ENCODE measurements around the gene PPP1R12C. TPM values are rescaled to one million over a fixed set of nuclear protein-coding genes. Genes with fewer than 3 reads are reported as not detected.
"Not testable (repeated sequence)": the region's sequence is repeated elsewhere in the genome, so short reads cannot be mapped to it uniquely, and the experiment has no call there.

PPP1R12C gene
- total and polyA plus RNA-seq, 3 donors from 2014 or later: 184 to 220 (median 206) TPM

GRCh38 chr19:55067869-55068268, 49.6 kb downstream of the PPP1R12C start:
- DNase-seq: no peak
- H3K27ac ChIP-seq: no peak overlapping the region
- no peaks in the 10 kb centered on the region for H3K36me3 ChIP-seq (ENCODE audit: low read depth, missing control alignments)
- WGBS, 2 donors: 32 to 46% methylated on average over 3 of the region's 3 CpGs
- peaks cover 2% of the 10 kb centered on the region for H3K4me1 ChIP-seq
- no peaks in the 10 kb centered on the region for H3K27me3 ChIP-seq
- H3K9me3 ChIP-seq: no peaks in the 10 kb centered on the region
- TF ChIP-seq CTCF (IDR thresholded peaks at IDR 0.05): no peak
- no peak for TF ChIP-seq POLR2A (IDR thresholded peaks at IDR 0.05)
- no peak overlapping the region for H3K4me3 ChIP-seq
- intact Hi-C loops (cut with DNase I; ENCODE audit: low total_unique reads): no loop called here

GRCh38 chr19:55066107-55066709, 51.2 kb downstream of the PPP1R12C start:
- H3K27me3 ChIP-seq: no peaks in the 10 kb centered on the region
- peaks cover 2% of the 10 kb centered on the region for H3K4me1 ChIP-seq
- no peaks in the 10 kb centered on the region for H3K9me3 ChIP-seq
- TF ChIP-seq POLR2A (IDR thresholded peaks at IDR 0.05) (no peak), CTCF (IDR thresholded peaks at IDR 0.05) (no peak)
- no peak for DNase-seq
- no peak overlapping the region for H3K4me3 ChIP-seq
- intact Hi-C loops (cut with DNase I; ENCODE audit: low total_unique reads): no loop called here
- H3K36me3 ChIP-seq (ENCODE audit: low read depth, missing control alignments): no peaks in the 10 kb centered on the region
- 18 to 23% methylated on average over 2 of the region's 2 CpGs for WGBS, 2 donors
- no peak overlapping the region for H3K27ac ChIP-seq

- H3K4me1 ChIP-seq: not testable (repeated sequence)
Observed at GRCh38 chr19:55065516-55065915, 51.9 kb downstream of the PPP1R12C start.

GRCh38 chr19:55063492-55063843, 54.0 kb downstream of the PPP1R12C start:
- Histone ChIP-seq H3K9me3 (no peaks in the 10 kb centered on the region), H3K27ac (no peak overlapping the region), H3K27me3 (no peaks in the 10 kb centered on the region), H3K4me1 (no peaks in the 10 kb centered on the region), H3K36me3 (ENCODE audit: low read depth, missing control alignments) (no peaks in the 10 kb centered on the region), H3K4me3 (peak overlapping the region in 1 of 2 donors; percentile 72)
- WGBS, 2 donors: 58 to 65% methylated on average over 3 of the region's 3 CpGs
- DNase-seq: no peak
- intact Hi-C loops (cut with DNase I; ENCODE audit: low total_unique reads): no loop called here
- TF ChIP-seq POLR2A (IDR thresholded peaks at IDR 0.05): no peak
- no peak for TF ChIP-seq CTCF (IDR thresholded peaks at IDR 0.05)

More at GRCh38 chr19:55065516-55065915, 51.9 kb downstream of the PPP1R12C start:
- H3K9me3 ChIP-seq; intact Hi-C loops (cut with DNase I; ENCODE audit: low total_unique reads); H3K36me3 ChIP-seq (ENCODE audit: low read depth, missing control alignments); DNase-seq; H3K27ac ChIP-seq; H3K4me3 ChIP-seq; H3K27me3 ChIP-seq: not testable (repeated sequence)
- WGBS, 2 donors: 78 to 85% methylated on average over 5 to 9 of the region's 9 CpGs

GRCh38 chr19:55062735-55063491, 54.5 kb downstream of the PPP1R12C start, which contains the start of gene RDH13:
Gene RDH13 (minus strand): TSS chr19:55063148. CDS start chr19:55063032, 116 bp downstream.
- Histone ChIP-seq H3K36me3 (ENCODE audit: low read depth, missing control alignments) (no peaks in the 10 kb centered on the region), H3K27me3 (no peaks in the 10 kb centered on the region), H3K4me1 (no peaks in the 10 kb centered on the region), H3K9me3 (no peaks in the 10 kb centered on the region), H3K27ac (peak within 1 kb of the TSS; percentile 57 to 75), H3K4me3 (peak within 1 kb of the TSS; percentile 72 to 78)
- 1% methylated on average over 31 to 58 of the region's 70 CpGs for WGBS, 2 donors
- DNase-seq: peak; percentile 99
- TF ChIP-seq CTCF (IDR thresholded peaks at IDR 0.05): no peak
- no peak for TF ChIP-seq POLR2A (IDR thresholded peaks at IDR 0.05)
- intact Hi-C loops (cut with DNase I; ENCODE audit: low total_unique reads): no loop called here

- H3K4me1 ChIP-seq; DNase-seq; H3K9me3 ChIP-seq; H3K27ac ChIP-seq; H3K36me3 ChIP-seq (ENCODE audit: low read depth, missing control alignments); H3K27me3 ChIP-seq; H3K4me3 ChIP-seq; intact Hi-C loops (cut with DNase I; ENCODE audit: low total_unique reads): not testable (repeated sequence)
- 59 to 75% methylated on average over 9 of the region's 9 CpGs for WGBS, 2 donors
Observed at GRCh38 chr19:55060287-55060686, 57.1 kb downstream of the PPP1R12C start.

Measured in testis (tissue), 3 donors.